Upper lobe of left lung (tissue), 4 donors: ENCODE data around the gene KRTAP10-2.

Experiments
- EP300 ChIP-seq, 4 donors: sonication (generic); formaldehyde crosslinking; IDR thresholded peaks; one replicate each; pipeline ENCODE4 v1.5.1; 2017; ENCODE audit warnings: antibody characterized with exemption in 4 of 4, control low read depth in 2 of 4
- POLR2A ChIP-seq, 4 donors: fragments of 450-650 bp; IDR thresholded peaks; one replicate each; pipeline ENCODE4 v1.5.1; 2016 to 2017; ENCODE audit warnings: antibody characterized with exemption in 4 of 4, mild to moderate bottlenecking in 2 of 4
- TF ChIP-seq, protein P1 (sequence below), 6 experiments: fragments of 450-650 bp in 4 of 6; fragments of 200-600 bp in 2 of 6; sonication (generic) in 2 of 6; IDR thresholded peaks; one replicate each; pipeline ENCODE4 v1.5.1; 2016 to 2019; ENCODE audit warnings: antibody characterized with exemption in 6 of 6

- TF ChIP-seq, protein P1, sequence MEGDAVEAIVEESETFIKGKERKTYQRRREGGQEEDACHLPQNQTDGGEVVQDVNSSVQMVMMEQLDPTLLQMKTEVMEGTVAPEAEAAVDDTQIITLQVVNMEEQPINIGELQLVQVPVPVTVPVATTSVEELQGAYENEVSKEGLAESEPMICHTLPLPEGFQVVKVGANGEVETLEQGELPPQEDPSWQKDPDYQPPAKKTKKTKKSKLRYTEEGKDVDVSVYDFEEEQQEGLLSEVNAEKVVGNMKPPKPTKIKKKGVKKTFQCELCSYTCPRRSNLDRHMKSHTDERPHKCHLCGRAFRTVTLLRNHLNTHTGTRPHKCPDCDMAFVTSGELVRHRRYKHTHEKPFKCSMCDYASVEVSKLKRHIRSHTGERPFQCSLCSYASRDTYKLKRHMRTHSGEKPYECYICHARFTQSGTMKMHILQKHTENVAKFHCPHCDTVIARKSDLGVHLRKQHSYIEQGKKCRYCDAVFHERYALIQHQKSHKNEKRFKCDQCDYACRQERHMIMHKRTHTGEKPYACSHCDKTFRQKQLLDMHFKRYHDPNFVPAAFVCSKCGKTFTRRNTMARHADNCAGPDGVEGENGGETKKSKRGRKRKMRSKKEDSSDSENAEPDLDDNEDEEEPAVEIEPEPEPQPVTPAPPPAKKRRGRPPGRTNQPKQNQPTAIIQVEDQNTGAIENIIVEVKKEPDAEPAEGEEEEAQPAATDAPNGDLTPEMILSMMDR (IDR thresholded peaks at IDR 0.05), result no peak
- TF ChIP-seq POLR2A (IDR thresholded peaks at IDR 0.05) (no peak), EP300 (IDR thresholded peaks at IDR 0.05) (no peak)
Measured at GRCh38 chr21:44571296-44571695, 20.0 kb upstream of the KRTAP10-2 start.
